ENCODE results near the gene DIABLO.

DNA sequence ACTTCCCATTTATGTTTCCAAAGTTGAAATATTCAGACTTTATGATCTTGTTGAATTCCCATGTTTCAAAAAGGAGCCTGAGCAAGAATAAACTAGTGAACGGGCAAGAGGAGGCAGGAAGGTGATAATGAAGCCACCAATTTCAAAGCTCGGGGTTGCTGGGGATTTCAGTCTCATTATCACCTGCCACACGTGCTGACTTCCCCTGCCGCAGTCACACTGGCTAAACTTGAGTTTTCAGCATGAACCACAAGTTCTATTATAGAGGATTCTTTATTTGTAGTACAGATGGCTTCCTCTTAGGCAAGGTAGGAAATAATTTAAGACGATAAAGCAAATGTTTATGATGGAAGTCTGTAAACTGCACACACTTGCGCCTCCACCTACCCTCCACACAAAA lies 18.1 kb upstream of the DIABLO start:
- no peak for TF ChIP-seq EZH2 (IDR thresholded peaks at IDR 0.05; ENCODE audit: low read length, missing control alignments)
- TF ChIP-seq, protein P1, sequence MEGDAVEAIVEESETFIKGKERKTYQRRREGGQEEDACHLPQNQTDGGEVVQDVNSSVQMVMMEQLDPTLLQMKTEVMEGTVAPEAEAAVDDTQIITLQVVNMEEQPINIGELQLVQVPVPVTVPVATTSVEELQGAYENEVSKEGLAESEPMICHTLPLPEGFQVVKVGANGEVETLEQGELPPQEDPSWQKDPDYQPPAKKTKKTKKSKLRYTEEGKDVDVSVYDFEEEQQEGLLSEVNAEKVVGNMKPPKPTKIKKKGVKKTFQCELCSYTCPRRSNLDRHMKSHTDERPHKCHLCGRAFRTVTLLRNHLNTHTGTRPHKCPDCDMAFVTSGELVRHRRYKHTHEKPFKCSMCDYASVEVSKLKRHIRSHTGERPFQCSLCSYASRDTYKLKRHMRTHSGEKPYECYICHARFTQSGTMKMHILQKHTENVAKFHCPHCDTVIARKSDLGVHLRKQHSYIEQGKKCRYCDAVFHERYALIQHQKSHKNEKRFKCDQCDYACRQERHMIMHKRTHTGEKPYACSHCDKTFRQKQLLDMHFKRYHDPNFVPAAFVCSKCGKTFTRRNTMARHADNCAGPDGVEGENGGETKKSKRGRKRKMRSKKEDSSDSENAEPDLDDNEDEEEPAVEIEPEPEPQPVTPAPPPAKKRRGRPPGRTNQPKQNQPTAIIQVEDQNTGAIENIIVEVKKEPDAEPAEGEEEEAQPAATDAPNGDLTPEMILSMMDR (conservative IDR thresholded peaks at IDR 0.05 in 1 of 2, IDR thresholded peaks at IDR 0.05 in 1 of 2; ENCODE audit: low read depth in 1 of 2, low read length in 2 of 2) = no peak

Data from fibroblast of lung (primary cell).